Esophagus (tissue), 2 donors: ENCODE results near the gene CLASP1. TPM values are rescaled to one million over a fixed set of nuclear protein-coding genes. Genes with fewer than 3 reads are reported as not detected.
"Not testable (repeated sequence)": the region's sequence is repeated elsewhere in the genome, so short reads cannot be mapped to it uniquely, and the experiment has no call there.

Experiments used
- H3K27ac ChIP-seq, 2 donors: one replicate each; pipeline ENCODE4 v1.5.1; 2013; ENCODE audit warnings: low read depth in 2 of 2, mild to moderate bottlenecking in 2 of 2, inconsistent platforms in 1 of 2, low read length in 1 of 2, moderate library complexity in 1 of 2
- H3K27me3 ChIP-seq, 2 donors: one replicate each; pipeline ENCODE4 v1.6.1; 2013; ENCODE audit warnings: low read length in 2 of 2, control low read depth in 1 of 2, mild to moderate bottlenecking in 1 of 2; ENCODE audit not compliant: insufficient read depth in 2 of 2, control insufficient read depth in 1 of 2
- H3K36me3 ChIP-seq, 2 donors: one replicate each; pipeline ENCODE4 v1.6.1; 2013; ENCODE audit warnings: low read length in 1 of 2; ENCODE audit not compliant: control insufficient read depth in 2 of 2, insufficient read depth in 2 of 2
- H3K4me1 ChIP-seq, 2 donors: one replicate each; pipeline ENCODE4 v1.6.1; 2013; ENCODE audit warnings: low read length in 1 of 2; ENCODE audit not compliant: control insufficient read depth in 2 of 2, insufficient read depth in 2 of 2
- H3K4me3 ChIP-seq, 2 donors: one replicate each; pipeline ENCODE4 v1.5.1; 2013; ENCODE audit warnings: low read length in 2 of 2, mild to moderate bottlenecking in 2 of 2, low read depth in 1 of 2, moderate library complexity in 1 of 2
- H3K9me3 ChIP-seq, 2 donors: one replicate each; pipeline ENCODE4 v1.6.1; 2013; ENCODE audit warnings: mild to moderate bottlenecking in 2 of 2, low read depth in 1 of 2, low read length in 1 of 2, moderate library complexity in 1 of 2; ENCODE audit not compliant: control insufficient read depth in 2 of 2, insufficient read depth in 1 of 2
- WGBS, 2 donors: extraction: QIAGEN DNeasy Blood & Tissue Kit; methylation state at CpG; one replicate each; pipeline ENCODE4 v1.1.7; 2013; 5-methylcytosine and 5-hydroxymethylcytosine counted together
- polyA plus RNA-seq, 2 donors: library from polyadenylated mRNA; stranded (reverse); fragments of 200-250 nt; gene quantifications; one replicate each; pipeline ENCODE4 v1.2.3, GENCODE V29; 2013
- donor health status: healthy with polysubstance abuse.
- donor health status: Bipolar disorder and iron deficiency.

The CLASP1 gene
- polyA plus RNA-seq, 2 donors: 9.1 to 9.8 TPM

GRCh38 chr2:121456325-121456724 lies 192.9 kb downstream of the CLASP1 start:
- H3K27me3 ChIP-seq: no peaks in the 10 kb centered on the region
- no peak overlapping the region for H3K4me3 ChIP-seq
- H3K36me3 ChIP-seq: peaks cover 8 to 12% of the 10 kb centered on the region in 2 donors
- no peak overlapping the region for H3K27ac ChIP-seq
- 95 to 97% methylated on average over 3 of the region's 3 CpGs for WGBS, 2 donors
- no peaks in the 10 kb centered on the region for H3K9me3 ChIP-seq
- H3K4me1 ChIP-seq: no peaks in the 10 kb centered on the region

GRCh38 chr2:121455446-121455845 lies 193.8 kb downstream of the CLASP1 start:
- no peak overlapping the region for H3K4me3 ChIP-seq
- no peaks in the 10 kb centered on the region for H3K9me3 ChIP-seq
- no peaks in the 10 kb centered on the region for H3K27me3 ChIP-seq
- peaks cover 8 to 14% of the 10 kb centered on the region in 2 donors for H3K36me3 ChIP-seq
- H3K27ac ChIP-seq: no peak overlapping the region
- H3K4me1 ChIP-seq: no peaks in the 10 kb centered on the region
- WGBS, 2 donors: 87 to 93% methylated on average over 5 of the region's 5 CpGs

GRCh38 chr2:121454549-121455090 lies 194.6 kb downstream of the CLASP1 start:
- 93 to 95% methylated on average over 7 of the region's 7 CpGs for WGBS, 2 donors
- no peak overlapping the region for H3K27ac ChIP-seq
- no peaks in the 10 kb centered on the region for H3K27me3 ChIP-seq
- H3K9me3 ChIP-seq: no peaks in the 10 kb centered on the region
- no peak overlapping the region for H3K4me3 ChIP-seq
- no peaks in the 10 kb centered on the region for H3K4me1 ChIP-seq
- H3K36me3 ChIP-seq: peaks cover 8 to 11% of the 10 kb centered on the region in 2 donors

GRCh38 chr2:121451398-121451797 lies 197.9 kb downstream of the CLASP1 start:
- Histone ChIP-seq H3K27ac (no peak overlapping the region), H3K4me1 (no peaks in the 10 kb centered on the region), H3K4me3 (no peak overlapping the region), H3K9me3 (no peaks in the 10 kb centered on the region), H3K36me3 (peaks cover 15 to 23% of the 10 kb centered on the region in 2 donors), H3K27me3 (no peaks in the 10 kb centered on the region)
- 71 to 73% methylated on average over 4 of the region's 4 CpGs for WGBS, 2 donors

- Histone ChIP-seq H3K9me3 (no peaks in the 10 kb centered on the region), H3K4me1 (no peaks in the 10 kb centered on the region), H3K36me3 (peaks cover 16 to 20% of the 10 kb centered on the region in 2 donors), H3K27me3 (no peaks in the 10 kb centered on the region), H3K4me3 (no peak overlapping the region), H3K27ac (no peak overlapping the region)
- 81 to 87% methylated on average over 4 of the region's 4 CpGs for WGBS, 2 donors
These were observed 199.0 kb downstream of the CLASP1 start for GRCh38 chr2:121450301-121450700.

- WGBS, 2 donors: 85 to 87% methylated on average over 8 of the region's 8 CpGs
- peak overlapping the region in 1 of 2 donors; percentile 16 for H3K27ac ChIP-seq
- H3K9me3 ChIP-seq: no peaks in the 10 kb centered on the region
- H3K4me1 ChIP-seq: no peaks in the 10 kb centered on the region
- H3K36me3 ChIP-seq: peaks cover 19 to 25% of the 10 kb centered on the region in 2 donors
- no peaks in the 10 kb centered on the region for H3K27me3 ChIP-seq
- no peak overlapping the region for H3K4me3 ChIP-seq
These were observed 202.5 kb downstream of the CLASP1 start for GRCh38 chr2:121446647-121447241.

GRCh38 chr2:121442889-121443288 lies 206.4 kb downstream of the CLASP1 start:
- H3K27ac ChIP-seq: no peak overlapping the region
- 77 to 89% methylated on average over 3 of the region's 3 CpGs for WGBS, 2 donors
- H3K9me3 ChIP-seq: no peaks in the 10 kb centered on the region
- H3K27me3 ChIP-seq: no peaks in the 10 kb centered on the region
- no peaks in the 10 kb centered on the region for H3K4me1 ChIP-seq
- peaks cover 12 to 21% of the 10 kb centered on the region in 2 donors for H3K36me3 ChIP-seq
- H3K4me3 ChIP-seq: no peak overlapping the region

GRCh38 chr2:121438290-121438689 lies 211.0 kb downstream of the CLASP1 start:
- WGBS, 2 donors: 79 to 100% methylated on average over 1 of the region's 1 CpG
- H3K9me3 ChIP-seq, H3K27ac ChIP-seq, H3K36me3 ChIP-seq, H3K4me1 ChIP-seq, H3K27me3 ChIP-seq, H3K4me3 ChIP-seq: not testable (repeated sequence)

GRCh38 chr2:121436918-121437317 lies 212.3 kb downstream of the CLASP1 start:
- Histone ChIP-seq H3K4me1 (no peaks in the 10 kb centered on the region), H3K27me3 (no peaks in the 10 kb centered on the region), H3K9me3 (no peaks in the 10 kb centered on the region), H3K27ac (no peak overlapping the region), H3K4me3 (no peak overlapping the region), H3K36me3 (peaks cover 0 to 3% of the 10 kb centered on the region in 2 donors)
- 99 to 100% methylated on average over 3 of the region's 3 CpGs for WGBS, 2 donors

GRCh38 chr2:121435790-121436189 lies 213.5 kb downstream of the CLASP1 start:
- WGBS, 2 donors: 92 to 93% methylated on average over 3 of the region's 3 CpGs
- no peak overlapping the region for H3K27ac ChIP-seq

More at GRCh38 chr2:121435790-121436189, 213.5 kb downstream of the CLASP1 start:
- H3K4me3 ChIP-seq: no peak overlapping the region
- H3K4me1 ChIP-seq: no peaks in the 10 kb centered on the region
- peaks cover 0 to 3% of the 10 kb centered on the region in 2 donors for H3K36me3 ChIP-seq
- H3K9me3 ChIP-seq: no peaks in the 10 kb centered on the region
- no peaks in the 10 kb centered on the region for H3K27me3 ChIP-seq
